Measurements from ENCODE around the gene FGGY.
"Not testable (repeated sequence)": the region's sequence is repeated elsewhere in the genome, so short reads cannot be mapped to it uniquely, and the experiment has no call there.

Gene FGGY

GRCh38 chr1:59732214-59732955 lies 435.5 kb downstream of the FGGY start:
- DNase-seq (ENCODE audit: low read depth, low spot score) = no peak

GRCh38 chr1:59733443-59734141 lies 436.7 kb downstream of the FGGY start:
- no peak for DNase-seq (ENCODE audit: low read depth, low spot score)

- not testable (repeated sequence) for DNase-seq (ENCODE audit: low read depth, low spot score)
Observed at GRCh38 chr1:59735927-59736326, 439.0 kb downstream of the FGGY start.

- DNase-seq (ENCODE audit: low read depth, low spot score) = no peak
Observed at GRCh38 chr1:59736744-59737143, 439.9 kb downstream of the FGGY start.

GRCh38 chr1:59737638-59738037 lies 440.7 kb downstream of the FGGY start:
- DNase-seq (ENCODE audit: low read depth, low spot score) = no peak

GRCh38 chr1:59738152-59738551 lies 441.3 kb downstream of the FGGY start:
- no peak for DNase-seq (ENCODE audit: low read depth, low spot score)

GRCh38 chr1:59738591-59739015 lies 441.7 kb downstream of the FGGY start:
- DNase-seq (ENCODE audit: low read depth, low spot score) = no peak

GRCh38 chr1:59739111-59739510 lies 442.2 kb downstream of the FGGY start:
- DNase-seq (ENCODE audit: low read depth, low spot score) = no peak

GRCh38 chr1:59742526-59742925 lies 445.6 kb downstream of the FGGY start:
- DNase-seq (ENCODE audit: low read depth, low spot score) = no peak

GRCh38 chr1:59743324-59744091 lies 446.6 kb downstream of the FGGY start:
- DNase-seq (ENCODE audit: low read depth, low spot score) = no peak

- no peak for DNase-seq (ENCODE audit: low read depth, low spot score)
Observed at GRCh38 chr1:59747420-59748024, 450.6 kb downstream of the FGGY start.

- DNase-seq (ENCODE audit: low read depth, low spot score) = no peak
Observed at GRCh38 chr1:59748123-59748522, 451.2 kb downstream of the FGGY start.

GRCh38 chr1:59750328-59751003 lies 453.6 kb downstream of the FGGY start:
- DNase-seq (ENCODE audit: low read depth, low spot score) = no peak

GRCh38 chr1:59751004-59751395 lies 454.1 kb downstream of the FGGY start:
- no peak for DNase-seq (ENCODE audit: low read depth, low spot score)

- DNase-seq (ENCODE audit: low read depth, low spot score) = no peak
Observed at GRCh38 chr1:59751801-59752200, 454.9 kb downstream of the FGGY start.

- no peak for DNase-seq (ENCODE audit: low read depth, low spot score)
Observed at GRCh38 chr1:59752556-59753414, 455.9 kb downstream of the FGGY start.

- no peak for DNase-seq (ENCODE audit: low read depth, low spot score)
Observed at GRCh38 chr1:59755069-59755685, 458.3 kb downstream of the FGGY start.

GRCh38 chr1:59757197-59757747 lies 460.4 kb downstream of the FGGY start:
- DNase-seq (ENCODE audit: low read depth, low spot score) = no peak

- DNase-seq (ENCODE audit: low read depth, low spot score) = peak; percentile 27
Observed at GRCh38 chr1:59759156-59759925, 462.4 kb downstream of the FGGY start.
